ENCODE results near the gene GCK.
A peak's percentile ranks its signal among the peaks of the same experiment; 100 is the strongest.

Gene GCK

GRCh38 chr7:44151956-44152355, 37.3 kb downstream of the GCK start:
- H3K27ac ChIP-seq (ENCODE audit: low read depth, low read length) = no peak overlapping the region

GRCh38 chr7:44150966-44151941, 38.0 kb downstream of the GCK start:
- no peak overlapping the region for H3K4me3 ChIP-seq (ENCODE audit: low read length)
- H3K27me3 ChIP-seq (ENCODE audit: control insufficient read depth, insufficient read depth, low read length) = no peaks in the 10 kb centered on the region
- H3K9ac ChIP-seq (ENCODE audit: low read length) = no peak overlapping the region
- no peaks in the 10 kb centered on the region for H3K4me1 ChIP-seq (ENCODE audit: control insufficient read depth, insufficient read depth, low read length)
- no peak overlapping the region for H3K27ac ChIP-seq (ENCODE audit: low read depth, low read length)
- no peaks in the 10 kb centered on the region for H3K36me3 ChIP-seq (ENCODE audit: control insufficient read depth, insufficient read depth, low read length)

More at GRCh38 chr7:44151956-44152355, 37.3 kb downstream of the GCK start:
- no peak overlapping the region for H3K9ac ChIP-seq (ENCODE audit: low read length)
- H3K4me3 ChIP-seq (ENCODE audit: low read length) = no peak overlapping the region
- no peaks in the 10 kb centered on the region for H3K36me3 ChIP-seq (ENCODE audit: control insufficient read depth, insufficient read depth, low read length)
- H3K27me3 ChIP-seq (ENCODE audit: control insufficient read depth, insufficient read depth, low read length) = no peaks in the 10 kb centered on the region
- H3K4me1 ChIP-seq (ENCODE audit: control insufficient read depth, insufficient read depth, low read length) = no peaks in the 10 kb centered on the region

GRCh38 chr7:44150466-44150832, 38.8 kb downstream of the GCK start:
- H3K27ac ChIP-seq (ENCODE audit: low read depth, low read length) = no peak overlapping the region
- no peaks in the 10 kb centered on the region for H3K4me1 ChIP-seq (ENCODE audit: control insufficient read depth, insufficient read depth, low read length)
- no peak overlapping the region for H3K9ac ChIP-seq (ENCODE audit: low read length)

GRCh38 chr7:44149571-44150465, 39.4 kb downstream of the GCK start:
- H3K4me1 ChIP-seq (ENCODE audit: control insufficient read depth, insufficient read depth, low read length) = no peaks in the 10 kb centered on the region
- no peak overlapping the region for H3K9ac ChIP-seq (ENCODE audit: low read length)
- H3K36me3 ChIP-seq (ENCODE audit: control insufficient read depth, insufficient read depth, low read length) = no peaks in the 10 kb centered on the region
- peaks cover 4% of the 10 kb centered on the region for H3K27me3 ChIP-seq (ENCODE audit: control insufficient read depth, insufficient read depth, low read length)
- no peak overlapping the region for H3K4me3 ChIP-seq (ENCODE audit: low read length)
- no peak overlapping the region for H3K27ac ChIP-seq (ENCODE audit: low read depth, low read length)

More at GRCh38 chr7:44150466-44150832, 38.8 kb downstream of the GCK start:
- no peak overlapping the region for H3K4me3 ChIP-seq (ENCODE audit: low read length)
- no peaks in the 10 kb centered on the region for H3K36me3 ChIP-seq (ENCODE audit: control insufficient read depth, insufficient read depth, low read length)
- H3K27me3 ChIP-seq (ENCODE audit: control insufficient read depth, insufficient read depth, low read length) = peaks cover 4% of the 10 kb centered on the region

- Histone ChIP-seq H3K9ac (ENCODE audit: low read length) (no peak overlapping the region), H3K36me3 (ENCODE audit: control insufficient read depth, insufficient read depth, low read length) (no peaks in the 10 kb centered on the region), H3K27ac (ENCODE audit: low read depth, low read length) (no peak overlapping the region), H3K27me3 (ENCODE audit: control insufficient read depth, insufficient read depth, low read length) (peaks cover 4% of the 10 kb centered on the region), H3K4me3 (ENCODE audit: low read length) (no peak overlapping the region), H3K4me1 (ENCODE audit: control insufficient read depth, insufficient read depth, low read length) (no peaks in the 10 kb centered on the region)
These were observed 40.2 kb downstream of the GCK start for GRCh38 chr7:44148961-44149536.

GRCh38 chr7:44148166-44148565, 41.1 kb downstream of the GCK start:
- Histone ChIP-seq H3K27ac (ENCODE audit: low read depth, low read length) (no peak overlapping the region), H3K4me1 (ENCODE audit: control insufficient read depth, insufficient read depth, low read length) (no peaks in the 10 kb centered on the region), H3K27me3 (ENCODE audit: control insufficient read depth, insufficient read depth, low read length) (peaks cover 4% of the 10 kb centered on the region), H3K4me3 (ENCODE audit: low read length) (no peak overlapping the region), H3K9ac (ENCODE audit: low read length) (no peak overlapping the region), H3K36me3 (ENCODE audit: control insufficient read depth, insufficient read depth, low read length) (no peaks in the 10 kb centered on the region)

- peaks cover 4% of the 10 kb centered on the region for H3K27me3 ChIP-seq (ENCODE audit: control insufficient read depth, insufficient read depth, low read length)
- no peaks in the 10 kb centered on the region for H3K4me1 ChIP-seq (ENCODE audit: control insufficient read depth, insufficient read depth, low read length)
- no peak overlapping the region for H3K27ac ChIP-seq (ENCODE audit: low read depth, low read length)
- no peaks in the 10 kb centered on the region for H3K36me3 ChIP-seq (ENCODE audit: control insufficient read depth, insufficient read depth, low read length)
- no peak overlapping the region for H3K4me3 ChIP-seq (ENCODE audit: low read length)
- H3K9ac ChIP-seq (ENCODE audit: low read length) = no peak overlapping the region
These were observed 41.9 kb downstream of the GCK start for GRCh38 chr7:44147026-44147991.

- Histone ChIP-seq H3K9ac (ENCODE audit: low read length) (no peak overlapping the region), H3K27ac (ENCODE audit: low read depth, low read length) (no peak overlapping the region), H3K27me3 (ENCODE audit: control insufficient read depth, insufficient read depth, low read length) (peaks cover 4% of the 10 kb centered on the region), H3K4me1 (ENCODE audit: control insufficient read depth, insufficient read depth, low read length) (no peaks in the 10 kb centered on the region), H3K36me3 (ENCODE audit: control insufficient read depth, insufficient read depth, low read length) (no peaks in the 10 kb centered on the region), H3K4me3 (ENCODE audit: low read length) (peak overlapping the region; percentile 69)
These were observed 43.0 kb downstream of the GCK start for GRCh38 chr7:44145969-44146911.

- H3K27ac ChIP-seq (ENCODE audit: low read depth, low read length) = no peak overlapping the region
- H3K27me3 ChIP-seq (ENCODE audit: control insufficient read depth, insufficient read depth, low read length) = peaks cover 4% of the 10 kb centered on the region
- no peaks in the 10 kb centered on the region for H3K36me3 ChIP-seq (ENCODE audit: control insufficient read depth, insufficient read depth, low read length)
- H3K9ac ChIP-seq (ENCODE audit: low read length) = no peak overlapping the region
- H3K4me1 ChIP-seq (ENCODE audit: control insufficient read depth, insufficient read depth, low read length) = no peaks in the 10 kb centered on the region
- peak overlapping the region; percentile 57 for H3K4me3 ChIP-seq (ENCODE audit: low read length)
These were observed 43.7 kb downstream of the GCK start for GRCh38 chr7:44145479-44145968.

- peak overlapping the region; percentile 57 for H3K4me3 ChIP-seq (ENCODE audit: low read length)
- H3K9ac ChIP-seq (ENCODE audit: low read length) = no peak overlapping the region
- no peaks in the 10 kb centered on the region for H3K4me1 ChIP-seq (ENCODE audit: control insufficient read depth, insufficient read depth, low read length)
- H3K36me3 ChIP-seq (ENCODE audit: control insufficient read depth, insufficient read depth, low read length) = no peaks in the 10 kb centered on the region
- peaks cover 4% of the 10 kb centered on the region for H3K27me3 ChIP-seq (ENCODE audit: control insufficient read depth, insufficient read depth, low read length)
- H3K27ac ChIP-seq (ENCODE audit: low read depth, low read length) = no peak overlapping the region
These were observed 44.2 kb downstream of the GCK start for GRCh38 chr7:44144968-44145478.

Measured in rectal smooth muscle tissue (tissue), 1 donor.